Cardiac fibroblast (primary cell): ENCODE data around the gene JDP2.

Experiments
- DNase-seq, 2 donors: peaks; one replicate each; pipeline versions ENCODE4 v3.0.0 to v3.0.0-alpha.2; 2010; ENCODE audit warnings: low read depth in 2 of 2
- H3K4me3 ChIP-seq, 2 donors: replicated peaks in 1 of 2; 1 replicate in 1 of 2; 2 replicates in 1 of 2; pipeline ENCODE4 v1.5.1; 2011; ENCODE audit warnings: low read depth in 2 of 2, low read length in 2 of 2, mild to moderate bottlenecking in 2 of 2, moderate library complexity in 1 of 2
- CTCF ChIP-seq: IDR thresholded peaks from one replicate; pipeline ENCODE4 v1.5.1; 2011; ENCODE audit warnings: low read depth, mild to moderate bottlenecking, low read length, inconsistent platforms

JDP2 gene

DNA sequence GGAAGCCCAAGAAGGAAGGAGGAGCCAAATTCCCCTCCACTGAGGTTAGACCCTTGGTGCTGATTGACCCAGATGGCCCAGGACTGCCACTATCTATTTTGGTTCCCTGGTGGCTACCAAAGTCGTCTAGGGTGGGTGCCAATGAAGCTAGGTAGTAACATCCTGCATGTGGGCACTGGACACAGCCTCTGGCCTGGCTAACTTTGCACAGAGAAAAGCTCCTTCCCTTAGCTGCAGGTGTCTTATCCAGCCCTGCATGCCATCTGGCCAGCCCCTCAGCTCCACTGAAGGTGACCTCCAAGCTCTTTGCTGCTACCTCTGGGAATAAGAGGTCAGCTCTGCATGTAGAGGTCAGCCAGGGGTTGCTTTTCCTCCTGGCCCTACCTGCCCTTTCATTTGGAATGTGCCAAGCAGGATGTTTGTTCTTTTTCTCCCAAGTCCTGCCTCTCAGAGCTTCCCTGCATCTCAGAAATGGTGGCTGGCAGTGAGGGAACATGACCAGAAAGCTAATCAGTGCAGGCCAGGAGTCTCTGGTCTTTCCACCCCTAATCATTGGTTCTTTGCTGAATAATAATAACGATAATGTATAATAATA lies 34.0 kb downstream of the JDP2 start:
- TF ChIP-seq CTCF, result no peak
- H3K4me3 ChIP-seq, result no peak overlapping the region
- DNase-seq, result no peak

GRCh38 chr14:75464626-75465025 lies 36.8 kb downstream of the JDP2 start:
- TF ChIP-seq CTCF, result no peak
- no peak for DNase-seq
- no peak overlapping the region for H3K4me3 ChIP-seq

DNA sequence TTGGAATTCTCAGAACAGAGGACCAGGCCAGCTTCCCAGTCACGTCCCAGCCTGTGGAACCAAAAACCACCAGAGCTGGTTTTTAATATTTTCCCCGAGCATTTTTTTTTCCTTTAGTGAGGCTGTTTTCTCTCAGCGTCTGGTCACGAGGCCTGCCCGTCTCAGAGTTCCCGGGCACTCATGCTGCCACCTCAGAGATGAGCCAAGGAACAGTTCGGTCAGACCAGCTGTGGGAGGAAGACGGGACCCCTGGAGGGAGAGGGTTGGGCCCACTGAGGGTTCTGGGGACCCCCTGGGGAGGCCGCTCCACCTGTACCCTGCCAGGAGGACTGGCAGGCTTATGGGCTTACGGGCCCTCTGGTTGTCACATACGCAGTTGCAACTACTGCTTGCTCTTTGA lies 39.9 kb downstream of the JDP2 start:
- DNase-seq, result no peak
- no peak for TF ChIP-seq CTCF
- H3K4me3 ChIP-seq, result no peak overlapping the region

GRCh38 chr14:75469164-75469563 lies 41.3 kb downstream of the JDP2 start:
- no peak for DNase-seq
- H3K4me3 ChIP-seq, result no peak overlapping the region
- TF ChIP-seq CTCF, result no peak

DNA sequence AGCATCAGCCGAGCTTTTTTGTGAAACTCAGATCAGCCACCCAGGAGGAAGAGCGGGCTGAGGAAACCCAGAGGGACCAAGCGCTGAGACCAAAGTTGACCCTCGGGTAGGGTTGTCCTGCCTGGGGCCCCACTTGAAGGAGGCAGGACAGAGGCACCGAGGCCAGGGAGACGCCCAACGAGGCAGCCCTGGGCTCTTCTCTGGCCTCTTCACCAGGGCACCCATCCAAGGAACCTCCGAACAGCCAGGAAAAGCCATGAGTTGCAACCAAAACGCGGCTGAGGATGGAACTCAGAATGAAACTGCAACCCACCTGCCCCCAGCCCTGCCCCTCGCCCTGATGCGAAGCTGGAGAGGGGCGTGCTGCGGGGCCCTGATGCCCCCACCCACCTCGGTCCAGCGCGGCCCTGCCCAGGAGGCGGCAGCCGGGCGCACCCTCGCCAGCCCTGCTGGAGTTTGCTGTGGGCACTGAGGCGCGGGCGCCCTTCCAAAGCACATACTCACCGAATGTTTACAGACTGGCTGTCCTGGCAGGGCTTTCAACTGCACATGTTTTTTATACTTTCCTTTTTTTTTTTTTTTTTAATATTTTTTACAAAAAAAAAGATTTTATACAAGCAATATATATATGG lies 41.9 kb downstream of the JDP2 start:
- no peak overlapping the region for H3K4me3 ChIP-seq
- no peak for TF ChIP-seq CTCF
- no peak for DNase-seq

DNA sequence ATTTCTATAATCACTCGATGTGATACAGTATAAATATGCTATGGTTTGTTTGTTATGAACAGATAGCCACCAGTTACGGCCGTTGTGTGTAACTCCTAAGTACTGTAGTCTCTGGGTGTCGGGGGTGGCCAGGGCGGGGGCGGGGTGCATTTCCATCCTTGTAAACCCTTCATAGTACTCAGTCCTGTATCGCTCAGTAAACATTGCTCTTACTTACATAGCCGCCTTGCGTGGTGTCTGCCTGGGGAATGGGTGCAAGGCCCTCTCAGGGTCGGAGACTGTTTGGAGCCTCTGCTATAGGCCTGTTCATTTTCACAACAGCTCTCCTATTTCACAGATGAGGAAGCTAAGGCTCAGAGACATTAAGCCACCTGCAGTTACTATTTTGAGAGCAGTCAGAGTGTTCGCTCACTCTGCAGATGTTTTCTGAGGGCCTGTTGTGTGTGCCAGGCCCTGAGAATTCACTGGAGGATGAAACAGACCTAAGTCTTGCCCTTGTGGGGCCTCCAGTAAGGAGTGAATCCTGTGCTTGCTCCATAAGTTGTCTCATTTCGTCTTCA lies 42.5 kb downstream of the JDP2 start:
- no peak overlapping the region for H3K4me3 ChIP-seq
- no peak for DNase-seq
- no peak for TF ChIP-seq CTCF
